BJ (cell line): Measurements from ENCODE around the gene PLEKHD1. TPM values are rescaled to one million over a fixed set of nuclear protein-coding genes. Genes with fewer than 3 reads are reported as not detected.

ENCODE experiments used
- CTCF ChIA-PET: fragments of 350-600 bp; formaldehyde crosslinking; extraction: SDS; loops from one replicate; lab custom pipeline; 2021; ENCODE audit warnings: antibody characterized with exemption, inconsistent platforms; lab: Yijun Ruan, JAX
- POLR2A ChIA-PET: fragments of 300-600 bp; sonication (Branson Sonifier 250); formaldehyde crosslinking; extraction: SDS; loops from one replicate; lab custom pipeline; 2021; ENCODE audit warnings: antibody characterized with exemption; lab: Charles Lee
- DNase-seq: peaks from one replicate; pipeline ENCODE4 v3.0.0-alpha.2; 2011; ENCODE audit warnings: low read depth
- H3K27me3 ChIP-seq: 2 replicates; pipeline ENCODE4 v1.6.0; 2011; ENCODE audit warnings: low read length; ENCODE audit not compliant: control insufficient read depth, insufficient read depth
- H3K36me3 ChIP-seq: 2 replicates; pipeline ENCODE4 v1.5.1; 2011; ENCODE audit warnings: low read length; ENCODE audit not compliant: control insufficient read depth, insufficient read depth
- H3K4me3 ChIP-seq: 2 replicates; pipeline ENCODE4 v1.5.1; 2011; ENCODE audit warnings: low read depth, mild to moderate bottlenecking, control low read depth, low read length
- polyA plus RNA-seq: library from polyadenylated mRNA; depleted of rRNA; stranded (reverse); fragments of >200 nt; gene quantifications from 2 replicates; pipeline ENCODE4 v1.2.3, GENCODE V29; 2011
- TF ChIP-seq, protein P1 (sequence below): IDR thresholded peaks from 2 replicates; pipeline ENCODE4 v1.5.1; 2011; ENCODE audit warnings: low read depth, mild to moderate bottlenecking, control low read depth, inconsistent platforms, low read length, moderate library complexity; ENCODE audit not compliant: insufficient read depth

Gene PLEKHD1
- polyA plus RNA-seq, 1 experiment: 0.01 TPM

GRCh38 chr14:69543341-69544115 is 59.0 kb downstream of the PLEKHD1 start:
- TF ChIP-seq, protein P1, sequence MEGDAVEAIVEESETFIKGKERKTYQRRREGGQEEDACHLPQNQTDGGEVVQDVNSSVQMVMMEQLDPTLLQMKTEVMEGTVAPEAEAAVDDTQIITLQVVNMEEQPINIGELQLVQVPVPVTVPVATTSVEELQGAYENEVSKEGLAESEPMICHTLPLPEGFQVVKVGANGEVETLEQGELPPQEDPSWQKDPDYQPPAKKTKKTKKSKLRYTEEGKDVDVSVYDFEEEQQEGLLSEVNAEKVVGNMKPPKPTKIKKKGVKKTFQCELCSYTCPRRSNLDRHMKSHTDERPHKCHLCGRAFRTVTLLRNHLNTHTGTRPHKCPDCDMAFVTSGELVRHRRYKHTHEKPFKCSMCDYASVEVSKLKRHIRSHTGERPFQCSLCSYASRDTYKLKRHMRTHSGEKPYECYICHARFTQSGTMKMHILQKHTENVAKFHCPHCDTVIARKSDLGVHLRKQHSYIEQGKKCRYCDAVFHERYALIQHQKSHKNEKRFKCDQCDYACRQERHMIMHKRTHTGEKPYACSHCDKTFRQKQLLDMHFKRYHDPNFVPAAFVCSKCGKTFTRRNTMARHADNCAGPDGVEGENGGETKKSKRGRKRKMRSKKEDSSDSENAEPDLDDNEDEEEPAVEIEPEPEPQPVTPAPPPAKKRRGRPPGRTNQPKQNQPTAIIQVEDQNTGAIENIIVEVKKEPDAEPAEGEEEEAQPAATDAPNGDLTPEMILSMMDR: no peak
- no peak for DNase-seq
- no peaks in the 10 kb centered on the region for H3K36me3 ChIP-seq
- peaks cover 3% of the 10 kb centered on the region for H3K27me3 ChIP-seq
- ChIA-PET POLR2A (no interaction called here), CTCF (interaction anchor here (1.2 to 2.8 kb wide), 6 partner anchors 8 to 183 kb away, joined by 3 to 12 read pairs (median 4); partner anchors contain the start of gene CCDC177)
- H3K4me3 ChIP-seq: no peak overlapping the region

DNA sequence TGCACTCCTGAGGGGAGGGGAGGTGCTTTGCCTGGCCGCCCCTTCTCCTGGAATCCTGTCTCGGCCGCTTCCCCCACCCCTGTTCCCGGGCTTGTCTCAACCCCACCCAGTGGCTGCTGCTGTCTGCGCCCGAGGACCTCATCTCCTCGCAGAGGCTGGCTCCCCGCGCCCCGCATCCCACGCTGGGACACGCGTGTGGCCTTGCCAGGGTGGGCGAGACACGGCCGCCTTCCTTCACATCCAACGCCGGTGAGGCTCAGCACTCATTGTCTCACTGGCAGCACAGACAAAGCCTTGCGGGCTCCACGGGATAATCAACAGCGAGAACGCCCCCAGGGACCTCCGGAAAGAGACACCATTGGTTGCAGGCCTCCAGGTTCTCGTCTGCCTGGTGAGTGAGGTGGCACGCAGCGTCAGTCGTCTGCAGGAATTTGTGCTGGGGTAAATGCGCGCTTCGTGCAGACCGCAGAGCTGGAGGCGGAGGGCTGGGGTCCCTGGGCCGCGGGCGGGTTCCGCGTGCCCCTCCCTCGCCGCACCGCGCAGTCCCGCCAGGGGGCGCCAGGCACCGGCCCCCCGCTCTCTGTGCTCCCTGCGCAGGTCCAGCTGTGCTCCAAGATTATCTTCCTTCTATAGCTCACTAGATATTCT is 63.3 kb downstream of the PLEKHD1 start:
- ChIA-PET CTCF (interaction anchor here (0.5 to 2.9 kb wide), 14 partner anchors 8 to 200 kb away, joined by 3 to 19 read pairs (median 4); partner anchors contain the start of gene CCDC177), POLR2A (no interaction called here)
- TF ChIP-seq, protein P1: peak; percentile 55
- no peak for DNase-seq
- H3K27me3 ChIP-seq: peaks cover 3% of the 10 kb centered on the region
- no peak overlapping the region for H3K4me3 ChIP-seq
- no peaks in the 10 kb centered on the region for H3K36me3 ChIP-seq

- POLR2A ChIA-PET: no interaction called here
- TF ChIP-seq, protein P1: no peak
- no peak overlapping the region for H3K4me3 ChIP-seq
- no peaks in the 10 kb centered on the region for H3K36me3 ChIP-seq
- CTCF ChIA-PET: interaction anchor here (0.5 to 2.9 kb wide), 15 partner anchors 7 to 199 kb away, joined by 3 to 19 read pairs (median 4); partner anchors contain the start of gene CCDC177
- DNase-seq: no peak
- H3K27me3 ChIP-seq: peaks cover 3% of the 10 kb centered on the region
Measured at GRCh38 chr14:69548566-69548965, 64.0 kb downstream of the PLEKHD1 start.

DNA sequence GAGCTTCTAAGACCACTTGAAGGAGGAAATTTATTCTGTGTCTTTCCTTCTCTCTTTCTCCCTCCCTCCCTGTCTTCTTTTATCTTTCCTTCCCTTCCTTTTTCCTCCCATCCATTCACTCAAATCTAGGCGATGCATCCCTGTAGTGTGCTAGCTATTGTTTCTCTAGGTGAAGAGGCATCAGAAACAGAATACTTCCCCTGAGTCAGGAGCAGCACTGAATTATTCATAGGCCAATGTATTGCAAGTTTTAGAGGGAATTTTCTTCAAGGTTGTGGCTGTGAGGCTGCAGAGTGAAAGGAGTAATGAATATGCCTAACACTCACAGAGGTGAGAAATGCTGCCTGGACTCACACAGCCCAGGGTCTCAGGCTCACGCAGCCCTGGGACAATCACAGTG is 67.0 kb downstream of the PLEKHD1 start:
- TF ChIP-seq, protein P1: no peak
- POLR2A ChIA-PET: no interaction called here
- CTCF ChIA-PET: interaction anchor here (1.3 kb wide), 1 partner anchor 16 kb away, joined by 4 read pairs; no protein-coding TSS in a partner anchor
- Histone ChIP-seq H3K4me3 (no peak overlapping the region), H3K27me3 (peaks cover 5% of the 10 kb centered on the region), H3K36me3 (no peaks in the 10 kb centered on the region)
- DNase-seq: no peak

DNA sequence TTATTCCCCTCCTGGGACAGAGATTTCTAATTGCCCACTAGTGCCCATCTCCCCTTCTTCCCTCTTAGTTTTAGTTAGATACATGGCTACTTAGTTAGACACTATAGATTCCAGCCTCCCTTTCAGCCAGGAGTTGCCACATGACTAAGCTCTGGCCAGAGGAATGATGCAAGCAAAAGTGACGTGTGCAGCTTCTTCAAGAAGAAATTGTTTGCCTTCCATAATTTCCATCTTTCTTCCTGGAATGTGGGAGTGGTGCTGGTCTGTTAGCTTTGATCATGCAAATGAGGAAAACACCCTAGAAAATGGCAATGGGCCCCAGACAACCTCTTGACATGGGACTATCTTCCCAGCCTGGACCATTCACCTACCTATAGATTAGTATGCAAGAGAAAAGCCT is 68.7 kb downstream of the PLEKHD1 start:
- ChIA-PET POLR2A (no interaction called here), CTCF (interaction anchor here (0.7 to 1.7 kb wide), 3 partner anchors 10 to 20 kb away, joined by 3 to 6 read pairs (median 3); no protein-coding TSS in a partner anchor)
- Histone ChIP-seq H3K4me3 (no peak overlapping the region), H3K27me3 (peaks cover 6% of the 10 kb centered on the region), H3K36me3 (no peaks in the 10 kb centered on the region)
- TF ChIP-seq, protein P1: no peak
- no peak for DNase-seq
